Testis (tissue), 3 donors: ENCODE data around the gene KLHL13. TPM values are rescaled to one million over a fixed set of nuclear protein-coding genes. Genes with fewer than 3 reads are reported as not detected.

Experiments used
- DNase-seq: peaks from one replicate; pipeline ENCODE4 v3.0.0-alpha.2; 2019
- H3K27ac ChIP-seq, 2 donors: fragments of 200-600 bp; sonication (generic); one replicate each; pipeline ENCODE4 v1.5.1; 2019
- H3K27me3 ChIP-seq: fragments of 200-600 bp; sonication (generic); one replicate; pipeline ENCODE4 v1.5.1; 2019
- H3K36me3 ChIP-seq: fragments of 200-600 bp; sonication (generic); one replicate; pipeline ENCODE4 v1.5.1; 2017; ENCODE audit warnings: low read depth; ENCODE audit errors: missing control alignments
- H3K4me1 ChIP-seq: fragments of 200-600 bp; sonication (generic); one replicate; pipeline ENCODE4 v1.5.1; 2019
- H3K4me3 ChIP-seq, 2 donors: fragments of 200-600 bp; sonication (generic); one replicate each; pipeline ENCODE4 v1.5.1; 2017 to 2019
- H3K9me3 ChIP-seq: fragments of 200-600 bp; sonication (generic); one replicate; pipeline ENCODE4 v1.5.1; 2017
- POLR2A ChIP-seq: fragments of 450-650 bp; IDR thresholded peaks from one replicate; pipeline ENCODE4 v1.6.1; 2017; ENCODE audit warnings: antibody characterized with exemption, mild to moderate bottlenecking, moderate library complexity
- WGBS, 2 donors: methylation state at CpG; one replicate each; pipeline ENCODE4 v1.1.5; 2018; 5-methylcytosine and 5-hydroxymethylcytosine counted together
- intact Hi-C: fragments of 100-400 bp; cut with DNase I; formaldehyde crosslinking; loops from one replicate; pipeline ENCODE4 v1.15.1; 2023; ENCODE audit warnings: low total_unique reads
- polyA plus RNA-seq: library from polyadenylated mRNA; stranded (reverse); fragments of 350-450 nt; fragmentation: Illumina TruSeq; extraction: RNeasy Lipid Tissue Mini Kit (QIAGEN cat#74804); gene quantifications from one replicate; pipeline ENCODE4 v1.2.3, GENCODE V29; 2014; ENCODE audit warnings: low read depth, low replicate concordance; ENCODE audit not compliant: insufficient read depth
- small RNA-seq, 2 donors: library from RNA; depleted of rRNA; stranded (forward); fragments of <200 nt; gene quantifications; one replicate each; pipeline ENCODE3, GENCODE V24; 2016
- total RNA-seq, 2 donors: library from RNA; depleted of rRNA; stranded (reverse); fragments of >200 nt; gene quantifications; one replicate each; pipeline ENCODE4 v1.2.3, GENCODE V29; 2016
- TF ChIP-seq, protein P1 (sequence below), 3 experiments: fragments of 450-650 bp in 2 of 3; fragments of 200-600 bp in 1 of 3; sonication (generic) in 1 of 3; IDR thresholded peaks; one replicate each; pipeline ENCODE4 v1.5.1; 2016 to 2019; ENCODE audit warnings: antibody characterized with exemption in 3 of 3, mild to moderate bottlenecking in 2 of 3, moderate library complexity in 1 of 3

Gene KLHL13
- total and polyA plus RNA-seq, 3 donors from 2014 or later: 6.5 to 8.9 (median 6.6) TPM

- H3K4me3 ChIP-seq: no peak overlapping the region
- H3K27ac ChIP-seq: no peak overlapping the region
- 72 to 100% methylated on average over 2 of the region's 2 CpGs for WGBS, 2 donors
- intact Hi-C loops: no loop called here
- no peak for DNase-seq
- H3K27me3 ChIP-seq: no peaks in the 10 kb centered on the region
- TF ChIP-seq, protein P1, sequence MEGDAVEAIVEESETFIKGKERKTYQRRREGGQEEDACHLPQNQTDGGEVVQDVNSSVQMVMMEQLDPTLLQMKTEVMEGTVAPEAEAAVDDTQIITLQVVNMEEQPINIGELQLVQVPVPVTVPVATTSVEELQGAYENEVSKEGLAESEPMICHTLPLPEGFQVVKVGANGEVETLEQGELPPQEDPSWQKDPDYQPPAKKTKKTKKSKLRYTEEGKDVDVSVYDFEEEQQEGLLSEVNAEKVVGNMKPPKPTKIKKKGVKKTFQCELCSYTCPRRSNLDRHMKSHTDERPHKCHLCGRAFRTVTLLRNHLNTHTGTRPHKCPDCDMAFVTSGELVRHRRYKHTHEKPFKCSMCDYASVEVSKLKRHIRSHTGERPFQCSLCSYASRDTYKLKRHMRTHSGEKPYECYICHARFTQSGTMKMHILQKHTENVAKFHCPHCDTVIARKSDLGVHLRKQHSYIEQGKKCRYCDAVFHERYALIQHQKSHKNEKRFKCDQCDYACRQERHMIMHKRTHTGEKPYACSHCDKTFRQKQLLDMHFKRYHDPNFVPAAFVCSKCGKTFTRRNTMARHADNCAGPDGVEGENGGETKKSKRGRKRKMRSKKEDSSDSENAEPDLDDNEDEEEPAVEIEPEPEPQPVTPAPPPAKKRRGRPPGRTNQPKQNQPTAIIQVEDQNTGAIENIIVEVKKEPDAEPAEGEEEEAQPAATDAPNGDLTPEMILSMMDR (IDR thresholded peaks at IDR 0.05): no peak
- TF ChIP-seq POLR2A: no peak
- no peaks in the 10 kb centered on the region for H3K4me1 ChIP-seq
- H3K9me3 ChIP-seq: no peaks in the 10 kb centered on the region
- no peaks in the 10 kb centered on the region for H3K36me3 ChIP-seq
Measured at GRCh38 chrX:117851025-117851424, 265.6 kb downstream of the KLHL13 start.

Small RNA genes lying within 50 kb of the gene (small RNA-seq; reads per million reads assigned to genes)
- gene RF00019: 0 reads per million in 2 donors
- 0 reads per million in 2 donors for gene TUBB4BP3

Other genes with a start within 250 kb of the KLHL13 start
- gene WDR44, start 229.3 kb upstream of the KLHL13 start, total RNA-seq: 10 to 100 TPM; 25.0 to 26.8 TPM
- 13.1 TPM for gene WDR44, start 229.3 kb upstream of the KLHL13 start, polyA plus RNA-seq